GM19372 (cell line): ENCODE data around the gene SRGAP2B.
"Not testable (repeated sequence)": the region's sequence is repeated elsewhere in the genome, so short reads cannot be mapped to it uniquely, and the experiment has no call there.

Source experiments
- ATAC-seq: cut with Tn5 transposase; IDR thresholded peaks from one replicate; pipeline ENCODE4 v1.9.1; 2021; ENCODE audit warnings: mild to moderate bottlenecking, low read depth, moderate library complexity; ENCODE audit not compliant: unreplicated experiment

Gene SRGAP2B

GRCh38 chr1:145048181-145048856 lies 46.8 kb downstream of the SRGAP2B start:
- not testable (repeated sequence) for ATAC-seq

GRCh38 chr1:145047553-145047952 lies 47.6 kb downstream of the SRGAP2B start:
- ATAC-seq = not testable (repeated sequence)

- ATAC-seq = not testable (repeated sequence)
These were observed 49.4 kb downstream of the SRGAP2B start for GRCh38 chr1:145045571-145046273.

GRCh38 chr1:145041519-145041918 lies 53.6 kb downstream of the SRGAP2B start:
- ATAC-seq = peak; percentile 72

GRCh38 chr1:145036019-145036418 lies 59.1 kb downstream of the SRGAP2B start:
- ATAC-seq = not testable (repeated sequence)

- not testable (repeated sequence) for ATAC-seq
These were observed 61.6 kb downstream of the SRGAP2B start for GRCh38 chr1:145033523-145033922.

GRCh38 chr1:145027251-145027650 lies 67.9 kb downstream of the SRGAP2B start:
- not testable (repeated sequence) for ATAC-seq

GRCh38 chr1:145025286-145025685 lies 69.8 kb downstream of the SRGAP2B start:
- ATAC-seq = not testable (repeated sequence)

GRCh38 chr1:145022259-145022658 lies 72.9 kb downstream of the SRGAP2B start:
- not testable (repeated sequence) for ATAC-seq

- not testable (repeated sequence) for ATAC-seq
These were observed 73.4 kb downstream of the SRGAP2B start for GRCh38 chr1:145021749-145022148.

- not testable (repeated sequence) for ATAC-seq
These were observed 75.4 kb downstream of the SRGAP2B start for GRCh38 chr1:145019709-145020108.

- not testable (repeated sequence) for ATAC-seq
These were observed 77.4 kb downstream of the SRGAP2B start for GRCh38 chr1:145017725-145018124.

GRCh38 chr1:145016492-145016862 lies 78.7 kb downstream of the SRGAP2B start:
- ATAC-seq = peak; percentile 12

GRCh38 chr1:145015744-145016491 lies 79.2 kb downstream of the SRGAP2B start:
- peak; percentile 52 for ATAC-seq

- ATAC-seq = not testable (repeated sequence)
These were observed 81.8 kb downstream of the SRGAP2B start for GRCh38 chr1:145013353-145013752.

- not testable (repeated sequence) for ATAC-seq
These were observed 83.3 kb downstream of the SRGAP2B start for GRCh38 chr1:145011811-145012210.

GRCh38 chr1:145010580-145010979 lies 84.5 kb downstream of the SRGAP2B start:
- ATAC-seq = not testable (repeated sequence)

- ATAC-seq = not testable (repeated sequence)
These were observed 85.2 kb downstream of the SRGAP2B start for GRCh38 chr1:145009928-145010327.

GRCh38 chr1:145008388-145008787 lies 86.7 kb downstream of the SRGAP2B start:
- ATAC-seq = peak; percentile 49

- not testable (repeated sequence) for ATAC-seq
These were observed 90.0 kb downstream of the SRGAP2B start for GRCh38 chr1:145005142-145005541.

- ATAC-seq = not testable (repeated sequence)
These were observed 93.7 kb downstream of the SRGAP2B start for GRCh38 chr1:145001381-145001780.
